ENCODE data around the gene LRGUK.
A peak's percentile ranks its signal among the peaks of the same experiment; 100 is the strongest.

LRGUK gene

GRCh38 chr7:134203186-134203889 lies 76.2 kb downstream of the LRGUK start:
- H3K4me3 ChIP-seq (ENCODE audit: low read length): no peak overlapping the region
- DNase-seq (ENCODE audit: low read depth): no peak
- TF ChIP-seq CTCF (IDR thresholded peaks at IDR 0.05; ENCODE audit: insufficient read depth, low read depth, low read length, missing control alignments): no peak

GRCh38 chr7:134209322-134210015 lies 82.3 kb downstream of the LRGUK start:
- H3K4me3 ChIP-seq (ENCODE audit: low read length): no peak overlapping the region
- DNase-seq (ENCODE audit: low read depth): no peak
- TF ChIP-seq CTCF (IDR thresholded peaks at IDR 0.05; ENCODE audit: insufficient read depth, low read depth, low read length, missing control alignments): no peak

DNA sequence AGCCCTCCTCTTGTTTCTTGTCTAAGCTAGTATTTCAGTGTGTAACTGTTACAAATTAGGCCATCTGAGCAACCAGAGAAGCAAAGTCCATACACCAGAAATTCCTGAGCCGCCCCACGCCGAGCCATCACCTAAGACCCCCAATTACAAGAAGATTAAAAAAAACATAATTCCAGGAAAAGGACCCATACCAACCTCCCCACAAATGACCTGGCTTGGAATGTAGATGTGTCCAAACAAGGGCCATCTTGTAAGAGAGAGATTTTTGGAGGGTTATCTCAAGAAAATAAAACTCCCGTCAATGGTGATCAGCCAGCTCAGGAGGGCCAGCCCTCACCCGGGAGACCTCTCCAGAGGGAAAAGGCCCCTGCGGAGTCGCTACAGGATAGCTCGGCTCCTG lies 83.1 kb downstream of the LRGUK start:
- no peak for DNase-seq (ENCODE audit: low read depth)
- no peak for TF ChIP-seq CTCF (IDR thresholded peaks at IDR 0.05; ENCODE audit: insufficient read depth, low read depth, low read length, missing control alignments)
- no peak overlapping the region for H3K4me3 ChIP-seq (ENCODE audit: low read length)

GRCh38 chr7:134210976-134211663 lies 84.0 kb downstream of the LRGUK start:
- TF ChIP-seq CTCF (IDR thresholded peaks at IDR 0.05; ENCODE audit: insufficient read depth, low read depth, low read length, missing control alignments): no peak
- no peak for DNase-seq (ENCODE audit: low read depth)
- no peak overlapping the region for H3K4me3 ChIP-seq (ENCODE audit: low read length)

DNA sequence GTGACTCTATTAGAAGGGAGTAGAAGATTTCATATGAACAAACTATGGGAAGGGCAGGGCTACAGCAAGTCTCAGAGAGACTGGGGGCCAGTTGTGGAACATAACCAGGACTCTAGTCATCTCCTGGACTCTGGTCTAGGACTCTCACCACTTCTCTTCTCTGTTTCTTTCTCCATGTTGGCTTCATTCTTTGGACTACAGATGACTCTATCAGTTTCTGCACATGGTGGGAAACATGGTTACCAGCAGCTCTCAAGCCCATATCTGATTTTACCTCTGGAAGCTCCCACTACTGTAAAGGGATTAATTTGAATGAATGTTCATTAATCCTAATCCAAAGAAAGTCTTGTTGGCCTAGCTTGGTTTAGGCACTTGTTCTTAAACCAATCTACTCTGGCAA lies 84.7 kb downstream of the LRGUK start:
- no peak for TF ChIP-seq CTCF (IDR thresholded peaks at IDR 0.05; ENCODE audit: insufficient read depth, low read depth, low read length, missing control alignments)
- H3K4me3 ChIP-seq (ENCODE audit: low read length): no peak overlapping the region
- no peak for DNase-seq (ENCODE audit: low read depth)

DNA sequence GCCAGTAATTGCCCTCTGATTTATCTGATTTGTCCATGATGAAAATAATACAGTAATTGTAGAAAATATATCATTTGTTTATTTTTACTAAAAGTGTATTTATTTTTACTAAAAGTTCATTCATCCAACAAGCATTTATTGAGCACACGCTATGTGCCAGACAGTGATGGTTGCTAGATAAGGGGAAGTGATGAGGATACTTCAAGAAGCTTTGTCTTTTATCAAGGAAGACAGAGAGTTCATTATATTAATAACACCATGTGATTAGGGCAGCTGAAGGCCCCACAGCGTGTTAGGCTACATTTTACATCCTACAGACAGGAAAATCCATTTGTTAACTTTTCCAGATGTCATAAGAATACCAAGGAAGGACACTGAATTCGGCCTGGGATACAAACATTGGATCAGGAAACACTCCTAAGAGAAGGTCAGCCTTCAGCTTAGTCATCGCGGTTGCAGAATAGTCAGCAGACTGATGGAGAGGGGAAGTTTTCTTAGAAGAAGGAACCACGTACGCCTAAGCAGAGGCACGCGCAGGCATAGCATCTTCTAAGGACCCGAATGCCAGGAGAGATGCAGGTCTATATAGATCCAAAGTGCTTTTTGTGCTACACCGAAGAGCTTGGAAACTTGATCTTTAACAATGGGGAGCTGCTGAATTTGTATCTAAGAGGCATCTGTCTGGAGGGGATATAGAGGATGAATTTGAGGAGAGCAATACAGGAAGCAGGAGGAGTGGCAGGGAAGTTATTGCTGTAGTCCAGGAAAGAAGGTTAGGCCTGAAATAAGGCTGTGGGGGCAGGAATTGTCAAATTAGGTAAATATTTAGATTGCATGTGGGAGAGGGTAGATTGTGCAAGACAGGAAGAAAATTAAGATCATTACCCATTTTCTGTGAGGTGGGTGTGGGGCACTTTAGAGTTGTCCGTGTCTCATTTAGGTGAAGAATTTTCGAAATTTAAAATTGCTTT lies 85.7 kb downstream of the LRGUK start:
- TF ChIP-seq CTCF (IDR thresholded peaks at IDR 0.05; ENCODE audit: insufficient read depth, low read depth, low read length, missing control alignments): no peak
- peak; percentile 10 for DNase-seq (ENCODE audit: low read depth)
- no peak overlapping the region for H3K4me3 ChIP-seq (ENCODE audit: low read length)
